Stimulated activated naive CD8-positive, alpha-beta T cell treated with anti-CD3 and anti-CD28 coated beads, Interleukin-15, amount 100 ng/mL, for 72 hours (primary cell): Measurements from ENCODE around the gene MICAL2.
A peak's percentile ranks its signal among the peaks of the same experiment; 100 is the strongest.

ENCODE experiments used
- ATAC-seq: fragments of 150-1000 bp; cut with Tn5 transposase; 2 replicates; pipeline ENCODE4 v1.10.0; 2021; ENCODE audit warnings: mild to moderate bottlenecking, moderate library complexity
- DNase-seq, 2 donors: peaks; one replicate each; pipeline ENCODE4 v3.0.0; 2021 to 2022
- H3K27ac Mint-ChIP-seq, 2 donors: one replicate each; pipeline ENCODE4 v1.8.0; 2022; ENCODE audit warnings: mild to moderate bottlenecking in 2 of 2, mixed read lengths in 2 of 2, moderate library complexity in 2 of 2
- H3K27me3 Mint-ChIP-seq: one replicate; pipeline ENCODE4 v1.8.0; 2022; ENCODE audit warnings: mixed read lengths
- H3K4me1 Mint-ChIP-seq: one replicate; pipeline ENCODE4 v1.8.0; 2022; ENCODE audit warnings: mild to moderate bottlenecking, mixed read lengths
- H3K4me3 Mint-ChIP-seq, 2 donors: one replicate each; pipeline ENCODE4 v1.8.0; 2022; ENCODE audit warnings: mild to moderate bottlenecking in 2 of 2, mixed read lengths in 2 of 2, moderate library complexity in 1 of 2
- H3K9me3 Mint-ChIP-seq, 2 donors: one replicate each; pipeline ENCODE4 v1.8.0; 2022; ENCODE audit warnings: mixed read lengths in 2 of 2

The MICAL2 gene

GRCh38 chr11:12224537-12224893, 114.1 kb downstream of the MICAL2 start:
- DNase-seq: peak; percentile 84 to 96
- Mint-ChIP-seq H3K27ac (peak overlapping the region; percentile 84 to 98), H3K4me3 (peak overlapping the region; percentile 76 to 84), H3K9me3 (no peaks in the 10 kb centered on the region), H3K27me3 (no peaks in the 10 kb centered on the region), H3K4me1 (peaks cover 52% of the 10 kb centered on the region)
- peak; percentile 99 for ATAC-seq

GRCh38 chr11:12225046-12225739, 114.8 kb downstream of the MICAL2 start:
- H3K9me3 Mint-ChIP-seq: no peaks in the 10 kb centered on the region
- peak overlapping the region; percentile 84 to 98 for H3K27ac Mint-ChIP-seq
- peak overlapping the region; percentile 76 to 84 for H3K4me3 Mint-ChIP-seq
- peaks cover 52% of the 10 kb centered on the region for H3K4me1 Mint-ChIP-seq
- no peak for DNase-seq
- no peak for ATAC-seq
- no peaks in the 10 kb centered on the region for H3K27me3 Mint-ChIP-seq

GRCh38 chr11:12226093-12226492, 115.7 kb downstream of the MICAL2 start:
- no peaks in the 10 kb centered on the region for H3K27me3 Mint-ChIP-seq
- DNase-seq (no peak), ATAC-seq (no peak)
- H3K4me3 Mint-ChIP-seq: no peak overlapping the region
- peak overlapping the region; percentile 79 to 83 for H3K27ac Mint-ChIP-seq
- H3K9me3 Mint-ChIP-seq: no peaks in the 10 kb centered on the region
- peaks cover 48% of the 10 kb centered on the region for H3K4me1 Mint-ChIP-seq

GRCh38 chr11:12229450-12230229, 119.2 kb downstream of the MICAL2 start:
- Mint-ChIP-seq H3K4me3 (no peak overlapping the region), H3K9me3 (peaks cover 4 to 5% of the 10 kb centered on the region in 2 donors), H3K4me1 (peaks cover 17% of the 10 kb centered on the region), H3K27ac (no peak overlapping the region), H3K27me3 (no peaks in the 10 kb centered on the region)
- ATAC-seq (no peak), DNase-seq (no peak)

- Mint-ChIP-seq H3K9me3 (peaks cover 5 to 8% of the 10 kb centered on the region in 2 donors), H3K4me3 (no peak overlapping the region), H3K27ac (no peak overlapping the region), H3K27me3 (no peaks in the 10 kb centered on the region), H3K4me1 (peaks cover 28% of the 10 kb centered on the region)
- ATAC-seq (no peak), DNase-seq (no peak)
Observed at GRCh38 chr11:12232160-12232559, 121.8 kb downstream of the MICAL2 start.

GRCh38 chr11:12232817-12233601, 122.6 kb downstream of the MICAL2 start:
- Mint-ChIP-seq H3K27me3 (no peaks in the 10 kb centered on the region), H3K27ac (no peak overlapping the region), H3K9me3 (peaks cover 5 to 8% of the 10 kb centered on the region in 2 donors), H3K4me1 (peaks cover 28% of the 10 kb centered on the region), H3K4me3 (no peak overlapping the region)
- ATAC-seq (no peak), DNase-seq (no peak)

- Mint-ChIP-seq H3K27me3 (no peaks in the 10 kb centered on the region), H3K4me1 (peaks cover 28% of the 10 kb centered on the region)
Observed at GRCh38 chr11:12233602-12233925, 123.2 kb downstream of the MICAL2 start.

GRCh38 chr11:12234221-12234620, 123.8 kb downstream of the MICAL2 start:
- Mint-ChIP-seq H3K4me3 (peak overlapping the region in 1 of 2 donors; percentile 51), H3K27ac (peak overlapping the region in 1 of 2 donors; percentile 88), H3K27me3 (no peaks in the 10 kb centered on the region), H3K9me3 (peaks cover 5 to 8% of the 10 kb centered on the region in 2 donors), H3K4me1 (peaks cover 28% of the 10 kb centered on the region)
- ATAC-seq (no peak), DNase-seq (no peak)

More at GRCh38 chr11:12233602-12233925, 123.2 kb downstream of the MICAL2 start:
- Mint-ChIP-seq H3K9me3 (peaks cover 5 to 8% of the 10 kb centered on the region in 2 donors), H3K4me3 (no peak overlapping the region), H3K27ac (no peak overlapping the region)
- ATAC-seq: no peak
- no peak for DNase-seq

GRCh38 chr11:12235080-12235479, 124.7 kb downstream of the MICAL2 start:
- ATAC-seq (no peak), DNase-seq (no peak)
- H3K9me3 Mint-ChIP-seq: peaks cover 5 to 8% of the 10 kb centered on the region in 2 donors
- peak overlapping the region in 1 of 2 donors; percentile 55 for H3K4me3 Mint-ChIP-seq
- H3K27ac Mint-ChIP-seq: peak overlapping the region in 1 of 2 donors; percentile 88
- H3K27me3 Mint-ChIP-seq: no peaks in the 10 kb centered on the region
- peaks cover 28% of the 10 kb centered on the region for H3K4me1 Mint-ChIP-seq

GRCh38 chr11:12235553-12235946, 125.2 kb downstream of the MICAL2 start:
- Mint-ChIP-seq H3K4me3 (peak overlapping the region; percentile 69), H3K27me3 (no peaks in the 10 kb centered on the region), H3K4me1 (peaks cover 28% of the 10 kb centered on the region), H3K9me3 (peaks cover 5 to 8% of the 10 kb centered on the region in 2 donors), H3K27ac (peak overlapping the region; percentile 82 to 99)
- ATAC-seq (peak; percentile 49), DNase-seq (no peak)

- Mint-ChIP-seq H3K27ac (peak overlapping the region; percentile 82 to 99), H3K27me3 (no peaks in the 10 kb centered on the region), H3K4me3 (peak overlapping the region; percentile 69), H3K9me3 (peaks cover 5 to 8% of the 10 kb centered on the region in 2 donors), H3K4me1 (peaks cover 34% of the 10 kb centered on the region)
- peak; percentile 42 to 85 for DNase-seq
- peak; percentile 92 for ATAC-seq
Observed at GRCh38 chr11:12235947-12236743, 125.8 kb downstream of the MICAL2 start.

GRCh38 chr11:12236744-12237101, 126.3 kb downstream of the MICAL2 start:
- peak overlapping the region; percentile 19 to 99 for H3K27ac Mint-ChIP-seq
- ATAC-seq (no peak), DNase-seq (no peak)
- peak overlapping the region; percentile 10 to 69 for H3K4me3 Mint-ChIP-seq
- H3K9me3 Mint-ChIP-seq: peaks cover 5 to 8% of the 10 kb centered on the region in 2 donors
- H3K27me3 Mint-ChIP-seq: no peaks in the 10 kb centered on the region
- H3K4me1 Mint-ChIP-seq: peaks cover 40% of the 10 kb centered on the region

- H3K27me3 Mint-ChIP-seq: no peaks in the 10 kb centered on the region
- DNase-seq (no peak), ATAC-seq (no peak)
- H3K27ac Mint-ChIP-seq: no peak overlapping the region
- H3K4me1 Mint-ChIP-seq: peaks cover 46% of the 10 kb centered on the region
- H3K4me3 Mint-ChIP-seq: no peak overlapping the region
- peaks cover 5 to 8% of the 10 kb centered on the region in 2 donors for H3K9me3 Mint-ChIP-seq
Observed at GRCh38 chr11:12237381-12237784, 127.0 kb downstream of the MICAL2 start.

GRCh38 chr11:12238420-12238819, 128.0 kb downstream of the MICAL2 start:
- DNase-seq: no peak
- H3K4me1 Mint-ChIP-seq: peaks cover 57% of the 10 kb centered on the region

GRCh38 chr11:12239396-12239795, 129.0 kb downstream of the MICAL2 start:
- H3K4me1 Mint-ChIP-seq: peaks cover 57% of the 10 kb centered on the region
- no peak overlapping the region for H3K4me3 Mint-ChIP-seq
- no peaks in the 10 kb centered on the region for H3K27me3 Mint-ChIP-seq
- no peak for DNase-seq
- ATAC-seq: no peak
- peak overlapping the region in 1 of 2 donors; percentile 40 for H3K27ac Mint-ChIP-seq
- H3K9me3 Mint-ChIP-seq: peaks cover 4 to 5% of the 10 kb centered on the region in 2 donors

More at GRCh38 chr11:12238420-12238819, 128.0 kb downstream of the MICAL2 start:
- Mint-ChIP-seq H3K9me3 (peaks cover 5 to 8% of the 10 kb centered on the region in 2 donors), H3K4me3 (no peak overlapping the region), H3K27ac (no peak overlapping the region), H3K27me3 (no peaks in the 10 kb centered on the region)
- ATAC-seq: no peak
